ENCODE data around the gene KDM5C.

- TF ChIP-seq CTCF (conservative IDR thresholded peaks at IDR 0.05 in 1 of 2, IDR thresholded peaks at IDR 0.05 in 1 of 2; ENCODE audit: low read depth in 1 of 2, low read length in 2 of 2): no peak
- TF ChIP-seq EZH2 (IDR thresholded peaks at IDR 0.05; ENCODE audit: low read length, missing control alignments): no peak
Measured at GRCh38 chrX:53254570-53255461, 29.8 kb upstream of the KDM5C start.

All from fibroblast of lung (primary cell).